OCI-LY1 (cell line): ENCODE measurements around the gene CFAP61.

Experiments
- H2AFZ ChIP-seq: fragments of 200-600 bp; sonication (generic), shearing (Covaris generic); 2 replicates; pipeline ENCODE4 v1.6.0; 2014; ENCODE audit warnings: antibody characterized with exemption, mild to moderate bottlenecking, low read length
- H3F3A ChIP-seq: fragments of 200-600 bp; sonication (generic), shearing (Covaris generic); 2 replicates; pipeline ENCODE4 v1.6.0; 2014; ENCODE audit warnings: mild to moderate bottlenecking, antibody characterized with exemption, low read length, moderate library complexity; ENCODE audit not compliant: insufficient read depth
- H3K27ac ChIP-seq: fragments of 200-600 bp; sonication (generic); 2 replicates; pipeline ENCODE4 v1.5.1; 2014; ENCODE audit warnings: low read length, mixed run types, mild to moderate bottlenecking, low read depth; ENCODE audit not compliant: poor library complexity, severe bottlenecking
- H3K27me3 ChIP-seq: fragments of 200-600 bp; sonication (generic); 2 replicates; pipeline ENCODE4 v1.6.0; 2014; ENCODE audit warnings: antibody characterized with exemption, mild to moderate bottlenecking, low read length, moderate library complexity; ENCODE audit not compliant: insufficient read depth
- H3K36me3 ChIP-seq: fragments of 200-600 bp; sonication (generic); 2 replicates; pipeline ENCODE4 v1.6.1; 2014; ENCODE audit warnings: mild to moderate bottlenecking, antibody characterized with exemption, low read length, moderate library complexity, mixed read lengths; ENCODE audit not compliant: insufficient read depth
- H3K4me1 ChIP-seq: fragments of 200-600 bp; sonication (generic); 2 replicates; pipeline ENCODE4 v1.5.1; 2014; ENCODE audit warnings: mild to moderate bottlenecking, low read length, moderate library complexity; ENCODE audit not compliant: insufficient read depth, severe bottlenecking
- H3K4me2 ChIP-seq: fragments of 200-600 bp; sonication (generic), shearing (Covaris generic); 2 replicates; pipeline ENCODE4 v1.6.1; 2014; ENCODE audit warnings: low read length
- H3K4me3 ChIP-seq: fragments of 200-600 bp; sonication (generic); 2 replicates; pipeline ENCODE4 v1.5.1; 2014; ENCODE audit warnings: low read length, low read depth, mild to moderate bottlenecking, mixed read lengths; ENCODE audit not compliant: poor library complexity, severe bottlenecking
- H3K79me2 ChIP-seq: fragments of 200-600 bp; shearing (Covaris generic); 2 replicates; pipeline ENCODE4 v1.6.1; 2016; ENCODE audit warnings: mixed run types, low read length, mixed read lengths; ENCODE audit not compliant: insufficient read depth
- H3K9ac ChIP-seq: fragments of 200-600 bp; sonication (generic), shearing (Covaris generic); 2 replicates; pipeline ENCODE4 v1.6.1; 2014; ENCODE audit warnings: mild to moderate bottlenecking, low read length, mixed read lengths
- H3K9me2 ChIP-seq: fragments of 200-600 bp; sonication (generic), shearing (Covaris generic); 2 replicates; pipeline ENCODE4 v1.6.1; 2014; ENCODE audit warnings: low read depth, mild to moderate bottlenecking, low read length, mixed read lengths
- H3K9me3 ChIP-seq: fragments of 200-600 bp; shearing (Covaris generic); 2 replicates; pipeline ENCODE4 v1.6.1; 2014; ENCODE audit warnings: low read length, mixed read lengths
- H4K20me1 ChIP-seq: fragments of 200-600 bp; sonication (generic), shearing (Covaris generic); 2 replicates; pipeline ENCODE4 v1.6.0; 2016; ENCODE audit warnings: mild to moderate bottlenecking, low read length; ENCODE audit not compliant: insufficient read depth
- EZH2 ChIP-seq: fragments of 200-600 bp; sonication (generic), shearing (Covaris generic); IDR thresholded peaks from 2 replicates; pipeline ENCODE4 v1.8.0; 2017; ENCODE audit warnings: borderline replicate concordance, mixed run types, mild to moderate bottlenecking, antibody characterized with exemption, low read length, moderate library complexity, mixed read lengths
- TF ChIP-seq, protein P1 (sequence below): fragments of 200-600 bp; sonication (generic), shearing (Covaris generic); IDR thresholded peaks from 2 replicates; pipeline ENCODE4 v1.5.1; 2017; ENCODE audit warnings: mild to moderate bottlenecking, antibody characterized with exemption, low read length, moderate library complexity, mixed read lengths

Gene CFAP61

DNA sequence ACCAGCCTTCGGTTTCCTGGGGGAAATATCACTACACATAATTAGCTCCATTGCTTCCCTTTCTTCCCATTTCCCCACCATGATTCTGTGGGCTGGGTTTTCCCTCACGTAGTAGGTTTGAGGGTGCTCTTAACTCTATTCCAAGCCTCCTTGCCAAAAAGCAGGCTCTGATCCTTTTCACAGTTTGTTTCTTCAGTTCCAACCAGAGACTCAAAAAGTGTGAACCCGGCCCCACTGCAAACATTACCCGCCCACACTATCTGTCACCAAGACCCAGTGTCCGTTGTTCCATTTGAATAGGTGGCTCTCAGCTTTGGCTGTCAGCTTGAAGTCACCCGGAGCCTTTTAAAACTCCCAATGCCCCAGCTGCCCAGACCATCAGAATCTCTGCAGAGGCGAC, 47.0 kb upstream of the CFAP61 start:
- Histone ChIP-seq H4K20me1 (no peaks in the 10 kb centered on the region), H3K9me2 (no peaks in the 10 kb centered on the region), H3K4me2 (no peak overlapping the region), H2AFZ (no peak overlapping the region), H3K36me3 (no peaks in the 10 kb centered on the region), H3K79me2 (no peaks in the 10 kb centered on the region), H3K27ac (no peak overlapping the region), H3K4me3 (no peak overlapping the region), H3K9ac (no peak overlapping the region), H3K4me1 (no peaks in the 10 kb centered on the region), H3F3A (no peaks in the 10 kb centered on the region), H3K9me3 (no peaks in the 10 kb centered on the region), H3K27me3 (no peaks in the 10 kb centered on the region)
- TF ChIP-seq EZH2, result no peak
- TF ChIP-seq, protein P1, sequence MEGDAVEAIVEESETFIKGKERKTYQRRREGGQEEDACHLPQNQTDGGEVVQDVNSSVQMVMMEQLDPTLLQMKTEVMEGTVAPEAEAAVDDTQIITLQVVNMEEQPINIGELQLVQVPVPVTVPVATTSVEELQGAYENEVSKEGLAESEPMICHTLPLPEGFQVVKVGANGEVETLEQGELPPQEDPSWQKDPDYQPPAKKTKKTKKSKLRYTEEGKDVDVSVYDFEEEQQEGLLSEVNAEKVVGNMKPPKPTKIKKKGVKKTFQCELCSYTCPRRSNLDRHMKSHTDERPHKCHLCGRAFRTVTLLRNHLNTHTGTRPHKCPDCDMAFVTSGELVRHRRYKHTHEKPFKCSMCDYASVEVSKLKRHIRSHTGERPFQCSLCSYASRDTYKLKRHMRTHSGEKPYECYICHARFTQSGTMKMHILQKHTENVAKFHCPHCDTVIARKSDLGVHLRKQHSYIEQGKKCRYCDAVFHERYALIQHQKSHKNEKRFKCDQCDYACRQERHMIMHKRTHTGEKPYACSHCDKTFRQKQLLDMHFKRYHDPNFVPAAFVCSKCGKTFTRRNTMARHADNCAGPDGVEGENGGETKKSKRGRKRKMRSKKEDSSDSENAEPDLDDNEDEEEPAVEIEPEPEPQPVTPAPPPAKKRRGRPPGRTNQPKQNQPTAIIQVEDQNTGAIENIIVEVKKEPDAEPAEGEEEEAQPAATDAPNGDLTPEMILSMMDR, result no peak

DNA sequence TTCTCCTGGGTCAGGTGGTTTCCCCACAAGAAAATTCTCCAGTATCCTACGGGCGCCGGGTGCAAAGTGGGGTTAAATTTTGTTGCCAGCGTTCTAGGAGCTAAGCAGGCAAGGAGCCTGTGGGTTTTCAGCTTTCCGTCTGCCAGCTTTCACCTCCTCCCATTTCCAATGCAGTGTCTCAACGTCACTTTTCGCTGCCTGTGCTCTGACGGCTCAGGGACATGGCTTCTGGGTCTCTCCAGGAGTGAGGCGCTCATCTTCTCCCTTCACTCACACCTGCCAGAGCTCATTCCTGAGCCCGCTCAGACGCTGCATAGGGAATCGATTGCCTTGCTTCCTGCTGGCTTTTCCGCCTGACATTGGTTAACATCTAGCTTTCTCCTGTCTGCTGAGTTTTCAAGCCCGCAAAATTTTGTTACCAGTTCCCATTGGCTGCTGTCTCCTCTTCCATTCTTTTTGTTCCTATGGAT, 42.5 kb upstream of the CFAP61 start:
- no peak overlapping the region for H3K9ac ChIP-seq

DNA sequence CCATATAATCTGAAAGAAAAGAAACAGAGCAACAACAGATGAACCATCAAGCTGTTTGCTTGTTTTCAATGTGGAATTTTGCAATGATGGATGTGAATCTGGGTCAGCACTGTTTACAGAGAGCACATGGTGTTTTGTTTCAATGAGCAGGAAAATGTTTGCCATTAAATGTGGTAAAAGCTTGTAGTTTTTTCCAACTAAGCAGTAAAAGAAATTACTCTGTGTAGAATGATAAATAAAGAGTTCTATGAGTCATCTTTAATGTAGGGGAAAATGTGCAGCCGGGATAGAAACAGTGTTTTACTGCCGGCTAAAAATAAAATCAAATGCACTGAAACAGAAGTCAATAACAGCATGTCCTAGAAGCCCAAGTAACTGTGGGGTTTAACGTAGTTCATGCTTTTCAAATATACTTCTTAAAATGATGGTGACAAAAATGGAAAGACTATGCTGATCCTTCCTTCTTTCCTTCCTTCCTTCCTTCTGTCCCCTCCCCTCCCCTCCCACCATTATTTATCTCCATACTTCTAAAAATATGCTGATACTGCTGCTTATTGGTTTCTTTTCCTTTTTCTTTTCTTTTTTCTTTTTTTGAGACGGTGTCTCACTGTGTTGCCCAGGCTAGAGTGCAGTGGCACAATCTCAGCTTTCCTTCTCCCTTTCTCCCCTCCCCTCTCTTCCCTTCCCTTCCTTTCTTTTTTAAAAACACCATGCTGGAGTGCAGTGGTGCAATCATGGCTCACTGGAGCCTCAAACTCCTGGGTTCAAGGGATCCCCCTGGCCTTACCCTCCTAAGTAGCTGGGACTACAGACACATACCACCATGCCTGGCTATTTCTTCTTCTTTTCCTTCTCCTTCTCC, 41.5 kb upstream of the CFAP61 start:
- Histone ChIP-seq H3K36me3 (no peaks in the 10 kb centered on the region), H3K9me3 (no peaks in the 10 kb centered on the region), H3K4me3 (no peak overlapping the region), H3K27ac (no peak overlapping the region), H3K4me1 (no peaks in the 10 kb centered on the region), H3K4me2 (no peak overlapping the region), H4K20me1 (no peaks in the 10 kb centered on the region), H3K9ac (no peak overlapping the region), H3F3A (no peaks in the 10 kb centered on the region), H3K79me2 (no peaks in the 10 kb centered on the region), H3K9me2 (no peaks in the 10 kb centered on the region), H3K27me3 (no peaks in the 10 kb centered on the region), H2AFZ (no peak overlapping the region)
- TF ChIP-seq EZH2, result no peak
- TF ChIP-seq, protein P1, result no peak

More for the DNA sequence above, 42.5 kb upstream of the CFAP61 start:
- Histone ChIP-seq H3K27ac (no peak overlapping the region), H4K20me1 (no peaks in the 10 kb centered on the region), H3K9me3 (no peaks in the 10 kb centered on the region), H3K4me3 (no peak overlapping the region), H3K4me1 (no peaks in the 10 kb centered on the region), H3K4me2 (no peak overlapping the region), H3K27me3 (no peaks in the 10 kb centered on the region), H3K9me2 (no peaks in the 10 kb centered on the region), H3K36me3 (no peaks in the 10 kb centered on the region), H2AFZ (no peak overlapping the region), H3F3A (no peaks in the 10 kb centered on the region), H3K79me2 (no peaks in the 10 kb centered on the region)
- TF ChIP-seq, protein P1, result no peak
- TF ChIP-seq EZH2, result no peak
